Natural killer cell (primary cell): ENCODE results near the gene KIF5C. TPM values are rescaled to one million over a fixed set of nuclear protein-coding genes. Genes with fewer than 3 reads are reported as not detected.

ENCODE experiments used
- ATAC-seq, 3 donors: fragments of 150-1000 bp in 2 of 3; fragments of 200-7000 bp in 1 of 3; cut with Tn5 transposase; 1 replicate in 1 of 3; 2 replicates in 2 of 3; pipeline ENCODE4 v1.10.0; 2021; ENCODE audit warnings: mild to moderate bottlenecking in 2 of 3, moderate library complexity in 2 of 3
- DNase-seq, 2 donors: peaks; one replicate each; pipeline versions ENCODE4 v3.0.0 to v3.0.0-alpha.2; 2013 to 2021; ENCODE audit warnings: mixed read lengths in 1 of 2
- H3K27ac ChIP-seq: one replicate; pipeline ENCODE4 v1.5.1; 2013; ENCODE audit warnings: mild to moderate bottlenecking, low read length
- H3K27me3 ChIP-seq: one replicate; pipeline ENCODE4 v1.6.1; 2013; ENCODE audit warnings: low read length; ENCODE audit not compliant: control insufficient read depth, insufficient read depth
- H3K36me3 ChIP-seq: one replicate; pipeline ENCODE4 v1.6.1; 2013; ENCODE audit warnings: low read length; ENCODE audit not compliant: control insufficient read depth, insufficient read depth
- H3K4me1 ChIP-seq: one replicate; pipeline ENCODE4 v1.6.1; 2013; ENCODE audit warnings: low read length; ENCODE audit not compliant: control insufficient read depth, insufficient read depth
- H3K4me3 ChIP-seq: one replicate; pipeline ENCODE4 v1.5.1; 2013; ENCODE audit warnings: low read length
- H3K9me3 ChIP-seq: one replicate; pipeline ENCODE4 v1.6.1; 2013; ENCODE audit warnings: low read length; ENCODE audit not compliant: control insufficient read depth, insufficient read depth
- H3K27ac Mint-ChIP-seq, 2 donors: one replicate each; pipeline ENCODE4 v1.8.0; 2022; ENCODE audit warnings: mild to moderate bottlenecking in 2 of 2, mixed read lengths in 2 of 2, moderate library complexity in 1 of 2
- H3K27me3 Mint-ChIP-seq, 2 donors: one replicate each; pipeline ENCODE4 v1.8.0; 2022; ENCODE audit warnings: low read depth in 2 of 2, mixed read lengths in 2 of 2
- H3K36me3 Mint-ChIP-seq: one replicate; pipeline ENCODE4 v1.8.0; 2022; ENCODE audit warnings: mixed read lengths
- H3K4me1 Mint-ChIP-seq, 2 donors: one replicate each; pipeline ENCODE4 v1.8.0; 2022; ENCODE audit warnings: mixed read lengths in 2 of 2
- H3K4me3 Mint-ChIP-seq: one replicate; pipeline ENCODE4 v1.8.0; 2022; ENCODE audit warnings: mild to moderate bottlenecking, moderate library complexity, mixed read lengths
- H3K9me3 Mint-ChIP-seq, 2 donors: one replicate each; pipeline ENCODE4 v1.8.0; 2022; ENCODE audit warnings: mixed read lengths in 2 of 2
- CTCF ChIP-seq: fragments of 200-600 bp; IDR thresholded peaks from one replicate; pipeline ENCODE4 v1.8.0; 2022; ENCODE audit warnings: antibody characterized with exemption
- WGBS: methylation state at CpG from one replicate; pipeline ENCODE4 v1.1.7; 2013; ENCODE audit warnings: missing lambda C conversion rate; ENCODE audit not compliant: insufficient coverage; 5-methylcytosine and 5-hydroxymethylcytosine counted together
- intact Hi-C: fragments of 100-400 bp; cut with micrococcal nuclease; formaldehyde crosslinking; loops from one replicate; pipeline ENCODE4 v1.14.2; 2022
- total RNA-seq, 4 donors: library from RNA; stranded (reverse); fragments of 120-200 nt in 1 of 4; gene quantifications; one replicate each; pipeline versions ENCODE4 v1.2.3 to v1.2.4, GENCODE V29; 2013 to 2022

Gene KIF5C
- total RNA-seq, 3 donors from 2014 or later (not counting 1 experiment from before 2014, with no cell fraction given) = 0.42 to 2.7 (median 1.8) TPM

DNA sequence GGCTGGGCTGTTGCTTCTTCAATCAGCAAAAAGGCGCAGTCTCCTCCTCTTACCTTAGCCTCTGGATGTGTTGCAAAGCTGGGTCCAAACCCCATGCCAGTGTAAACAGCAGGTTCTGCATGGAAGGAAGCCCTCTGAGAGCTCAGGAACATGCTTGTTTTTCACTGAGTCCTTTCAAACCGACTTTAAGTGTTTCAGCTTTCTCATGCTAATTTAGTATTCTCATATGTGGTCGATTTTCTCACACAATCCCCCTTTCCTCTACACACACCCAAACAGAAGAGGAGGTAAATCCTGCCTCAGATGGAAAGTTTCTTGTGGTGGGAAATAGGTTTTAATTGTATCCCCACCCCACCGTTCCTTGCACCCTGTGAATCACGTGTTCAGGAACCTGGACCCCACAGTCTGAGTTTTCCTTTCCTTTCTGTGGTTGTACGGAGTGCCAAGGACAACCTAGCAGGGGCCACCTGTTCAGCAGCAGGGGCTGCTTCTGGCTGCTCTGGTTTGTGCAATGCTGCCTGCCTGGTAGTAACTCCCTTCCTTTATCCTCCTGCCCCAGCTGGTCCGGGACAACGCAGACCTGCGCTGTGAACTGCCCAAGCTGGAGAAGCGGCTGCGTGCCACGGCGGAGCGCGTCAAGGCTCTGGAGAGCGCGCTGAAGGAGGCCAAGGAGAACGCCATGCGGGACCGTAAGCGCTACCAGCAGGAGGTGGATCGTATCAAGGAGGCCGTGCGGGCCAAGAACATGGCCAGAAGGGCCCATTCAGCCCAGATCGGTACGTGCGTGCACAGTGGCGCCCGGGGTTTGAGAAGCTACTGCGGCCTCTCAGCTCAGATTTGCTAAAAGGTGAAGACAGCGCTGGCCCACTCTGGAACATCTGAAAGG, 134.8 kb downstream of the KIF5C start:
- WGBS = 87% methylated on average over 30 of the region's 31 CpGs
- TF ChIP-seq CTCF = no peak
- no peaks in the 10 kb centered on the region for H3K4me1 ChIP-seq
- Mint-ChIP-seq H3K9me3 (no peaks in the 10 kb centered on the region), H3K27me3 (peaks cover 0 to 4% of the 10 kb centered on the region in 2 donors), H3K36me3 (no peaks in the 10 kb centered on the region), H3K4me3 (no peak overlapping the region), H3K27ac (no peak overlapping the region), H3K4me1 (no peaks in the 10 kb centered on the region)
- ATAC-seq (no peak), DNase-seq (no peak)
- no peaks in the 10 kb centered on the region for H3K27me3 ChIP-seq
- H3K4me3 ChIP-seq = no peak overlapping the region
- no peaks in the 10 kb centered on the region for H3K36me3 ChIP-seq
- no peak overlapping the region for H3K27ac ChIP-seq
- H3K9me3 ChIP-seq = no peaks in the 10 kb centered on the region
- intact Hi-C loops = no loop called here

DNA sequence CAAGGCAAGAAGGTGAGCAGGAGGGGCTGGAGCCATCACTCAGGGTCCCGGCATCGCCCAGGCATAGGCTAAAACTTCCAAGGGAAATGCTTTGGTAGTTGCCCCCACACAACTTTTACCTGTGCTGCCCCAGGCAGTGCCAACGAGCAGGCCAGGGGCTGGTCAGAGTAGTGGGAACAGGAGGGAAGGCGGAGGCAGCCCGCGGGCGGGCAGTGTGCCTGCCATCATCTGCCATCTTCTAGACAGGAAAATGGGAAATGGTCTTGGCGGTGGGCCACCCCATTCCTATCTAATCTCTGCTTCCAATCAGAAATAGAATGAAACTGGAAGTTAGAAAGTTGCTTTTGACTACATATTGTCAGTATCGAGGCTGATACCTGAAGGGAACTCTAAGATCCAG, 137.5 kb downstream of the KIF5C start:
- H3K4me3 Mint-ChIP-seq = no peak overlapping the region
- intact Hi-C loops = no loop called here
- H3K36me3 ChIP-seq = no peaks in the 10 kb centered on the region
- H3K36me3 Mint-ChIP-seq = no peaks in the 10 kb centered on the region
- H3K27ac Mint-ChIP-seq = no peak overlapping the region
- H3K27ac ChIP-seq = no peak overlapping the region
- H3K4me3 ChIP-seq = no peak overlapping the region
- ATAC-seq (no peak), DNase-seq (no peak)
- peaks cover 13 to 15% of the 10 kb centered on the region in 2 donors for H3K27me3 Mint-ChIP-seq
- no peaks in the 10 kb centered on the region for H3K9me3 ChIP-seq
- no peak for TF ChIP-seq CTCF
- H3K27me3 ChIP-seq = no peaks in the 10 kb centered on the region
- no peaks in the 10 kb centered on the region for H3K4me1 ChIP-seq
- H3K4me1 Mint-ChIP-seq = peaks cover 8 to 10% of the 10 kb centered on the region in 2 donors
- WGBS = 77% methylated on average over 5 of the region's 9 CpGs
- no peaks in the 10 kb centered on the region for H3K9me3 Mint-ChIP-seq

- Histone ChIP-seq H3K36me3 (no peaks in the 10 kb centered on the region), H3K9me3 (no peaks in the 10 kb centered on the region), H3K27ac (no peak overlapping the region), H3K4me1 (peaks cover 3% of the 10 kb centered on the region), H3K27me3 (no peaks in the 10 kb centered on the region), H3K4me3 (no peak overlapping the region)
- WGBS = 94% methylated on average over 1 of the region's 1 CpG
- intact Hi-C loops = no loop called here
- DNase-seq = no peak
- no peaks in the 10 kb centered on the region for H3K9me3 Mint-ChIP-seq
- no peak overlapping the region for H3K4me3 Mint-ChIP-seq
- no peak for TF ChIP-seq CTCF
- no peak for ATAC-seq
- H3K27ac Mint-ChIP-seq = no peak overlapping the region
- H3K27me3 Mint-ChIP-seq = peaks cover 16 to 17% of the 10 kb centered on the region in 2 donors
- H3K4me1 Mint-ChIP-seq = peaks cover 8 to 10% of the 10 kb centered on the region in 2 donors
- no peaks in the 10 kb centered on the region for H3K36me3 Mint-ChIP-seq
Observed at GRCh38 chr2:149015501-149015900, 140.5 kb downstream of the KIF5C start.
